H1 (cell line): ENCODE results near the gene AGAP1. TPM values are rescaled to one million over a fixed set of nuclear protein-coding genes. Genes with fewer than 3 reads are reported as not detected.

Source experiments
- CTCF ChIA-PET: fragments of 300-600 bp; sonication (Branson Sonifier 250); formaldehyde crosslinking; loops from one replicate; lab custom pipeline; 2021; ENCODE audit not compliant: partially characterized antibody; lab: Charles Lee
- POLR2A ChIA-PET: fragments of 300-600 bp; sonication (Branson Sonifier 250); formaldehyde crosslinking; loops from one replicate; lab custom pipeline; 2021; ENCODE audit warnings: inconsistent platforms; ENCODE audit not compliant: partially characterized antibody; lab: Charles Lee
- DNase-seq, 2 experiments: peaks; one replicate each; pipeline versions ENCODE4 v3.0.0 to v3.0.0-alpha.2; 2010 to 2022; ENCODE audit warnings: low spot score in 2 of 2, low read depth in 1 of 2, mixed read lengths in 1 of 2
- FAIRE-seq: peaks from 2 replicates; lab custom pipeline; 2011; peaks lifted over from hg19 to GRCh38; lab: Jason Lieb, UNC
- H2AFZ ChIP-seq: 2 replicates; pipeline ENCODE4 v1.8.1; 2012; ENCODE audit warnings: low read length, inconsistent platforms
- H2AK5ac ChIP-seq: 2 replicates; pipeline ENCODE4 v1.6.1; 2013; ENCODE audit warnings: low read depth, low read length
- H2BK120ac ChIP-seq: replicated peaks from 2 replicates; pipeline ENCODE3; 2013; ENCODE audit warnings: low read depth, low read length, inconsistent platforms
- H2BK12ac ChIP-seq: 2 replicates; pipeline ENCODE4 v1.6.1; 2013; ENCODE audit warnings: low read depth, low read length
- H2BK15ac ChIP-seq: 2 replicates; pipeline ENCODE4 v1.6.1; 2013; ENCODE audit warnings: low read length
- H2BK20ac ChIP-seq: 2 replicates; pipeline ENCODE4 v1.6.1; 2013; ENCODE audit warnings: low read length
- H2BK5ac ChIP-seq: 2 replicates; pipeline ENCODE4 v1.6.1; 2013; ENCODE audit warnings: low read depth, low read length
- H3K14ac ChIP-seq: 2 replicates; pipeline ENCODE4 v1.6.1; 2013; ENCODE audit warnings: inconsistent platforms; ENCODE audit not compliant: insufficient read length
- H3K18ac ChIP-seq: 2 replicates; pipeline ENCODE4 v1.6.1; 2013; ENCODE audit warnings: low read length; ENCODE audit errors: extremely low read depth
- H3K23ac ChIP-seq: 2 replicates; pipeline ENCODE4 v1.6.1; 2013; ENCODE audit warnings: inconsistent platforms; ENCODE audit not compliant: insufficient read length
- H3K23me2 ChIP-seq: 2 replicates; pipeline ENCODE4 v1.6.1; 2013; ENCODE audit warnings: low read depth, low read length
- H3K27ac ChIP-seq: 2 replicates; pipeline ENCODE4 v1.6.1; 2011; ENCODE audit warnings: low read depth, low read length, inconsistent platforms
- H3K27me3 ChIP-seq, 4 experiments: replicated peaks in 1 of 4; 1 replicate in 1 of 4; 2 replicates in 3 of 4; pipeline versions ENCODE4 v1.6.1 to v1.8.1; 2011 to 2013; ENCODE audit warnings: low read length in 3 of 4, mild to moderate bottlenecking in 3 of 4, inconsistent platforms in 2 of 4, mixed read lengths in 2 of 4, moderate library complexity in 1 of 4; ENCODE audit not compliant: control insufficient read depth in 3 of 4, insufficient read depth in 3 of 4; ENCODE audit errors: extremely low read depth in 1 of 4
- H3K36me3 ChIP-seq, 4 experiments: 2 replicates each; pipeline versions ENCODE4 v1.6.1 to v1.8.1; 2011 to 2013; ENCODE audit warnings: mild to moderate bottlenecking in 4 of 4, low read length in 3 of 4, moderate library complexity in 2 of 4, control low read depth in 1 of 4, inconsistent platforms in 1 of 4; ENCODE audit not compliant: insufficient read depth in 4 of 4, control insufficient read depth in 2 of 4
- H3K4ac ChIP-seq: replicated peaks from 2 replicates; pipeline ENCODE3; 2013; ENCODE audit warnings: low read length, low read depth, mixed read lengths, inconsistent platforms; ENCODE audit not compliant: insufficient read length
- H3K4me1 ChIP-seq, 4 experiments: replicated peaks in 1 of 4; 1 replicate in 1 of 4; 2 replicates in 3 of 4; pipeline versions ENCODE4 v1.6.1 to v1.8.1; 2011 to 2013; ENCODE audit warnings: low read length in 3 of 4, inconsistent platforms in 2 of 4, mixed read lengths in 1 of 4; ENCODE audit not compliant: insufficient read depth in 4 of 4, control insufficient read depth in 3 of 4
- H3K4me2 ChIP-seq, 2 experiments: 2 replicates each; pipeline versions ENCODE4 v1.6.1 to v1.8.1; 2011 to 2013; ENCODE audit warnings: low read depth in 2 of 2, low read length in 2 of 2, control low read depth in 1 of 2, inconsistent platforms in 1 of 2, mild to moderate bottlenecking in 1 of 2; ENCODE audit not compliant: insufficient read depth in 1 of 2
- H3K4me3 ChIP-seq, 4 experiments: fragments of 200-600, 300-600 bp in 1 of 4; sonication (generic), shearing (Covaris generic), sonication (Bioruptor Twin) in 1 of 4; 2 replicates each; pipeline versions ENCODE4 v1.5.1 to v1.8.1; 2011 to 2016; ENCODE audit warnings: low read length in 4 of 4, low read depth in 3 of 4, control low read depth in 2 of 4, inconsistent platforms in 2 of 4, mild to moderate bottlenecking in 2 of 4, mixed read lengths in 1 of 4, moderate library complexity in 1 of 4; ENCODE audit not compliant: insufficient read depth in 2 of 4; ENCODE audit errors: extremely low read depth in 1 of 4
- H3K56ac ChIP-seq: replicated peaks from 2 replicates; pipeline ENCODE3; 2013; ENCODE audit warnings: low read depth, mild to moderate bottlenecking, mixed read lengths, low read length, inconsistent platforms; ENCODE audit not compliant: insufficient read length
- H3K79me1 ChIP-seq: 2 replicates; pipeline ENCODE4 v1.6.1; 2013; ENCODE audit warnings: low read depth, low read length, control low read depth
- H3K79me2 ChIP-seq, 2 experiments: 2 replicates each; pipeline versions ENCODE4 v1.6.1 to v1.8.1; 2012 to 2013; ENCODE audit warnings: low read length in 2 of 2, mild to moderate bottlenecking in 2 of 2, inconsistent platforms in 1 of 2; ENCODE audit not compliant: insufficient read depth in 2 of 2, control insufficient read depth in 1 of 2
- H3K9ac ChIP-seq, 4 experiments: replicated peaks in 1 of 4; 1 replicate in 1 of 4; 2 replicates in 3 of 4; pipeline versions ENCODE4 v1.6.1 to v1.8.1; 2011 to 2013; ENCODE audit warnings: low read depth in 3 of 4, low read length in 3 of 4, control low read depth in 2 of 4, mild to moderate bottlenecking in 2 of 4, moderate library complexity in 2 of 4, inconsistent platforms in 1 of 4; ENCODE audit errors: extremely low read depth in 1 of 4
- H3K9me3 ChIP-seq, 2 experiments: 2 replicates each; pipeline versions ENCODE4 v1.6.1 to v1.8.1; 2012 to 2013; ENCODE audit warnings: mild to moderate bottlenecking in 2 of 2, moderate library complexity in 2 of 2, control low read depth in 1 of 2, inconsistent platforms in 1 of 2, low read depth in 1 of 2, low read length in 1 of 2, mixed read lengths in 1 of 2; ENCODE audit not compliant: insufficient read depth in 2 of 2
- H4K20me1 ChIP-seq, 2 experiments: replicated peaks in 1 of 2; 2 replicates each; pipeline versions ENCODE3 to v1.8.1; 2011 to 2013; ENCODE audit warnings: inconsistent platforms in 2 of 2, low read length in 2 of 2, mild to moderate bottlenecking in 1 of 2; ENCODE audit not compliant: insufficient read depth in 2 of 2, control insufficient read depth in 1 of 2
- H4K5ac ChIP-seq: 2 replicates; pipeline ENCODE4 v1.6.1; 2013; ENCODE audit warnings: low read length, low read depth, mixed read lengths, inconsistent platforms; ENCODE audit not compliant: insufficient read length
- H4K8ac ChIP-seq: 2 replicates; pipeline ENCODE4 v1.8.0; 2013; ENCODE audit warnings: mild to moderate bottlenecking, moderate library complexity, low read length, inconsistent platforms; ENCODE audit not compliant: insufficient read depth; ENCODE audit errors: extremely low read depth
- H4K91ac ChIP-seq: replicated peaks from 2 replicates; pipeline ENCODE3; 2013; ENCODE audit warnings: low read length, mixed read lengths, inconsistent platforms; ENCODE audit not compliant: insufficient read length
- HDAC6 ChIP-seq: IDR thresholded peaks from one replicate; pipeline ENCODE4 v1.7.1; 2012; ENCODE audit warnings: low read depth, mild to moderate bottlenecking, inconsistent platforms, low read length, moderate library complexity
- KDM5A ChIP-seq: fragments of 200-600 bp; IDR thresholded peaks from 2 replicates; pipeline ENCODE4 v1.7.1; 2012; ENCODE audit warnings: mild to moderate bottlenecking, low read length, inconsistent platforms, mixed read lengths
- MAX ChIP-seq: IDR thresholded peaks from 2 replicates; pipeline ENCODE4 v1.6.1; 2012; ENCODE audit warnings: inconsistent platforms
- SP2 ChIP-seq: IDR thresholded peaks from 2 replicates; pipeline ENCODE4 v1.6.1; 2012; ENCODE audit warnings: mild to moderate bottlenecking, low read length, inconsistent platforms
- TAF1 ChIP-seq: IDR thresholded peaks from 2 replicates; pipeline ENCODE4 v1.6.1; 2011; ENCODE audit warnings: mild to moderate bottlenecking, low read depth, low read length
- WGBS, 2 experiments: shearing (Covaris generic) in 1 of 2; methylation state at CpG; one replicate each; pipeline versions ENCODE4 v1.1.6 to v1.1.7; 2013 to 2015; ENCODE audit warnings: low lambda C conversion rate in 2 of 2, mixed read lengths in 2 of 2, inconsistent platforms in 1 of 2, low coverage in 1 of 2, missing lambda C conversion rate in 1 of 2; ENCODE audit not compliant: insufficient replicate concordance in 2 of 2, insufficient coverage in 1 of 2, insufficient read length in 1 of 2; ENCODE audit errors: extremely low coverage in 1 of 2, missing lambda C conversion rate in 1 of 2; 5-methylcytosine and 5-hydroxymethylcytosine counted together
- polyA plus RNA-seq, 7 experiments: library from polyadenylated mRNA; depleted of rRNA in 3 of 7; stranded (reverse) in 5 of 7; unstranded in 2 of 7; fragments of >200 nt in 5 of 7; fragments of 200-250 nt in 2 of 7; gene quantifications; 1 replicate in 5 of 7; 2 replicates in 1 of 7; 4 replicates in 1 of 7; pipeline versions ENCODE4 v1.2.1 to v1.2.3, GENCODE V29; 2011 to 2013; ENCODE audit warnings: missing spikeins in 2 of 7, mixed read lengths in 2 of 7
- total RNA-seq: library from RNA; stranded (reverse); fragmentation: NEBNext Ultra II Directional; extraction: Animal tissue kit (Norgen Biotek cat#: 25700); gene quantifications from 2 replicates; pipeline ENCODE4 v1.2.1, GENCODE V29; 2021

AGAP1 gene
- total and polyA plus RNA-seq, 2 of the 8 experiments (the other 6 are each of a cell fraction or from before 2014, with no cell fraction given), result 18.1 to 39.4 TPM

- no peak overlapping the region for H3K4ac ChIP-seq
- H3K27me3 ChIP-seq, result no peaks in the 10 kb centered on the region
- H3K23me2 ChIP-seq, result no peaks in the 10 kb centered on the region
- WGBS, 2 experiments, result 94% methylated on average over 7 of the region's 7 CpGs; no CpG with 5 or more reads in 1 of the 2 experiments
- H3K9me3 ChIP-seq, result no peaks in the 10 kb centered on the region
- H3K4me1 ChIP-seq, result no peaks in the 10 kb centered on the region; a peak in 3 of 7 replicates
- no peak overlapping the region for H4K91ac ChIP-seq
- H4K8ac ChIP-seq, result no peak overlapping the region
- H3K27ac ChIP-seq, result no peak overlapping the region
- peaks cover 0 to 5% of the 10 kb centered on the region in 2 experiments for H4K20me1 ChIP-seq
- H2BK20ac ChIP-seq, result no peak overlapping the region
- H4K5ac ChIP-seq, result no peak overlapping the region
- H3K79me2 ChIP-seq, result no peaks in the 10 kb centered on the region
- H2AFZ ChIP-seq, result no peak overlapping the region
- ChIA-PET CTCF (interaction anchor here (1.0 to 2.1 kb wide), 4 partner anchors 7 to 12 kb away, joined by 3 to 16 read pairs (median 6); no protein-coding TSS in a partner anchor), POLR2A (no interaction called here)
- no peak overlapping the region for H3K23ac ChIP-seq
- DNase-seq, result no peak
- H2BK12ac ChIP-seq, result no peak overlapping the region
- H3K4me3 ChIP-seq, result no peak overlapping the region
- no peaks in the 10 kb centered on the region for H3K79me1 ChIP-seq
- no peak overlapping the region for H2BK5ac ChIP-seq
- no peak overlapping the region for H3K56ac ChIP-seq
- no peak overlapping the region for H3K9ac ChIP-seq
- H3K18ac ChIP-seq, result no peak overlapping the region
- no peak overlapping the region for H3K4me2 ChIP-seq
- H2AK5ac ChIP-seq, result no peak overlapping the region
- no peaks in the 10 kb centered on the region; a peak in 1 of 8 replicates for H3K36me3 ChIP-seq
- H2BK120ac ChIP-seq, result no peak overlapping the region
- no peak for FAIRE-seq
- no peak overlapping the region for H2BK15ac ChIP-seq
- H3K14ac ChIP-seq, result no peak overlapping the region
- TF ChIP-seq KDM5A (no peak), SP2 (no peak), MAX (no peak), HDAC6 (no peak), TAF1 (no peak)
Measured at GRCh38 chr2:235926229-235926628, 432.4 kb downstream of the AGAP1 start.
